ENCODE results near the gene ZNF765. TPM values are rescaled to one million over a fixed set of nuclear protein-coding genes. Genes with fewer than 3 reads are reported as not detected.
"Not testable (repeated sequence)": the region's sequence is repeated elsewhere in the genome, so short reads cannot be mapped to it uniquely, and the experiment has no call there.

Gene ZNF765
- total RNA-seq (1 to 10 TPM; 2.8 to 5.9 (median 3.8) TPM), polyA plus RNA-seq (1 to 10 TPM; 2.7 to 4.9 TPM)
- long read RNA-seq, donor 1, full-length matches to known transcripts: 2 of 4 reads
- long read RNA-seq, donor 1, partial matches to known transcripts: 0 of 4 reads
- long read RNA-seq, donor 1, other reads (novel, unspliced or antisense): 2 of 4 reads
- long read RNA-seq, donor 2, full-length matches to known transcripts: 4 of 4 reads
- long read RNA-seq, donor 2, partial matches to known transcripts: 0 of 4 reads
- long read RNA-seq, donor 2, other reads (novel, unspliced or antisense): 0 of 4 reads
- long read RNA-seq, donor 3, full-length matches to known transcripts: 7 of 9 reads
- long read RNA-seq, donor 3, partial matches to known transcripts: 0 of 9 reads
- long read RNA-seq, donor 3, other reads (novel, unspliced or antisense): 2 of 9 reads

- DNase-seq: peak; percentile 94 to 98 (median 95)
- peak within 1 kb of the TSS; percentile 51 to 87 (median 78) for H3K27ac ChIP-seq
- H3K4me3 ChIP-seq: peak within 1 kb of the TSS; percentile 64 to 94 (median 79)
- intact Hi-C loops (cut with DNase I): no loop called here
- ATAC-seq: peak; percentile 99 to 100 (median 100)
- TF ChIP-seq POLR2A (IDR thresholded peaks at IDR 0.05) (peak in 1 of 2 donors; percentile 79), CTCF (IDR thresholded peaks at IDR 0.05) (peak; percentile 38 to 78 (median 58))
- WGBS, 4 donors: 0 to 1% (median 0%) methylated on average over 36 to 58 of the region's 58 CpGs
- peaks cover 0 to 24% (median 21%) of the 10 kb centered on the region in 9 donors for H3K36me3 ChIP-seq
- H3K4me1 ChIP-seq: peaks cover 0 to 29% (median 17%) of the 10 kb centered on the region in 12 donors
- H3K9me3 ChIP-seq: no peaks in the 10 kb centered on the region
- H3K27me3 ChIP-seq: no peaks in the 10 kb centered on the region
Measured at GRCh38 chr19:53394974-53395839, at the start of gene ZNF765. ZNF765 (plus strand) TSS chr19:53395149; CDS start chr19:53398016, 2,867 bp downstream.

GRCh38 chr19:53355739-53356138, 39.2 kb upstream of the ZNF765 start:
- no peaks in the 10 kb centered on the region for H3K4me1 ChIP-seq
- peaks cover 3 to 91% (median 64%) of the 10 kb centered on the region in 12 donors for H3K9me3 ChIP-seq
- ATAC-seq: no peak
- DNase-seq: no peak
- peaks cover 5 to 33% (median 16%) of the 10 kb centered on the region in 9 donors for H3K36me3 ChIP-seq
- H3K4me3 ChIP-seq: no peak overlapping the region
- no peak overlapping the region for H3K27ac ChIP-seq
- H3K27me3 ChIP-seq: no peaks in the 10 kb centered on the region
- 95 to 100% (median 97%) methylated on average over 1 of the region's 1 CpG for WGBS, 4 donors
- TF ChIP-seq CTCF (IDR thresholded peaks at IDR 0.05) (no peak), POLR2A (IDR thresholded peaks at IDR 0.05) (no peak)
- intact Hi-C loops (cut with DNase I): loop anchor here in 3 of 10 donors (5.0 to 10.0 kb wide), 2 partner anchors 158 to 161 kb away; partner anchors contain the start of gene ZNF665 (in 2 of the 3)

GRCh38 chr19:53357821-53358581, 36.9 kb upstream of the ZNF765 start:
- Histone ChIP-seq H3K36me3 (peaks cover 0 to 10% (median 0%) of the 10 kb centered on the region in 9 donors), H3K9me3 (peaks cover 0 to 69% (median 41%) of the 10 kb centered on the region in 12 donors)
- 56 to 67% (median 58%) methylated on average over 23 to 35 of the region's 35 CpGs for WGBS, 4 donors

GRCh38 chr19:53360056-53360455, 34.9 kb upstream of the ZNF765 start:
- intact Hi-C loops (cut with DNase I): loop anchor here in 6 of 10 donors (5.0 to 10.0 kb wide), 3 partner anchors 163 to 285 kb away; partner anchors contain the start of gene ZNF665 (in 2 of the 6)

More at GRCh38 chr19:53357821-53358581, 36.9 kb upstream of the ZNF765 start:
- DNase-seq (peak in 1 of 5 donors; percentile 15), ATAC-seq (no peak)
- H3K27me3 ChIP-seq: no peaks in the 10 kb centered on the region
- H3K4me1 ChIP-seq: no peaks in the 10 kb centered on the region
- intact Hi-C loops (cut with DNase I): loop anchor here in 3 of 10 donors (5.0 to 10.0 kb wide), 2 partner anchors 161 to 163 kb away; partner anchors contain the start of gene ZNF665 (in 2 of the 3)
- no peak overlapping the region for H3K27ac ChIP-seq
- H3K4me3 ChIP-seq: no peak overlapping the region
- TF ChIP-seq CTCF (IDR thresholded peaks at IDR 0.05) (no peak), POLR2A (IDR thresholded peaks at IDR 0.05) (no peak)

More at GRCh38 chr19:53360056-53360455, 34.9 kb upstream of the ZNF765 start:
- 93 to 95% (median 94%) methylated on average over 9 to 10 of the region's 10 CpGs for whole genome bisulfite sequencing, 4 donors
- H3K36me3 ChIP-seq, DNase-seq, H3K4me3 ChIP-seq, H3K27me3 ChIP-seq, H3K4me1 ChIP-seq, H3K27ac ChIP-seq, ATAC-seq: not testable (repeated sequence)
- peaks cover 0 to 48% (median 22%) of the 10 kb centered on the region in 12 donors for H3K9me3 ChIP-seq
